Peyer's patch (tissue), 4 donors: Measurements from ENCODE around the gene BEST4.

ENCODE experiments used
- POLR2A ChIP-seq, 2 donors: fragments of 450-650 bp; IDR thresholded peaks; one replicate each; pipeline ENCODE4 v1.5.1; 2017; ENCODE audit warnings: antibody characterized with exemption in 2 of 2, mild to moderate bottlenecking in 2 of 2, moderate library complexity in 2 of 2
- TF ChIP-seq, protein P1 (sequence below), 6 experiments: fragments of 450-650 bp in 4 of 6; fragments of 200-600 bp in 2 of 6; sonication (generic) in 1 of 6; IDR thresholded peaks; one replicate each; pipeline ENCODE4 v1.5.1; 2017 to 2019; ENCODE audit warnings: antibody characterized with exemption in 6 of 6, mild to moderate bottlenecking in 3 of 6, moderate library complexity in 1 of 6

DNA sequence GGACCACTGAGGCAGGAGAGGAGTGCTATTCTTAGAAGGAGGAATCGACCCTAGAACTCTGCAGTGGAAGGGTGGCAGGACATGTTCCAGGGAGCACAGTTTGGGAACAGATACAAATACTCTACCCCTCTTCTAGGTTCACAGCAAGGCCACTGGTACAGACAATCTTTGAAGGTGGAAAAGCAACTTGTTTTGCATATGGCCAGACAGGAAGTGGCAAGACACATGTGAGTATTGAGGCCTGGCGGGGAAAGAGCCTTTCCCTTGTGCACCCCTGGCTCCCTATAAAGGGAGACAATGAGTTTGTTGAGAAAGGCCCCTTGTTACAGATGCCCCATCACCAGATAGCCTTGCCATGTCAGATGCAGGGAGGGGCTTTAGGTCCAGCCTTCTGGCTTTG is 30.6 kb downstream of the BEST4 start:
- TF ChIP-seq, protein P1, sequence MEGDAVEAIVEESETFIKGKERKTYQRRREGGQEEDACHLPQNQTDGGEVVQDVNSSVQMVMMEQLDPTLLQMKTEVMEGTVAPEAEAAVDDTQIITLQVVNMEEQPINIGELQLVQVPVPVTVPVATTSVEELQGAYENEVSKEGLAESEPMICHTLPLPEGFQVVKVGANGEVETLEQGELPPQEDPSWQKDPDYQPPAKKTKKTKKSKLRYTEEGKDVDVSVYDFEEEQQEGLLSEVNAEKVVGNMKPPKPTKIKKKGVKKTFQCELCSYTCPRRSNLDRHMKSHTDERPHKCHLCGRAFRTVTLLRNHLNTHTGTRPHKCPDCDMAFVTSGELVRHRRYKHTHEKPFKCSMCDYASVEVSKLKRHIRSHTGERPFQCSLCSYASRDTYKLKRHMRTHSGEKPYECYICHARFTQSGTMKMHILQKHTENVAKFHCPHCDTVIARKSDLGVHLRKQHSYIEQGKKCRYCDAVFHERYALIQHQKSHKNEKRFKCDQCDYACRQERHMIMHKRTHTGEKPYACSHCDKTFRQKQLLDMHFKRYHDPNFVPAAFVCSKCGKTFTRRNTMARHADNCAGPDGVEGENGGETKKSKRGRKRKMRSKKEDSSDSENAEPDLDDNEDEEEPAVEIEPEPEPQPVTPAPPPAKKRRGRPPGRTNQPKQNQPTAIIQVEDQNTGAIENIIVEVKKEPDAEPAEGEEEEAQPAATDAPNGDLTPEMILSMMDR (IDR thresholded peaks at IDR 0.05) = no peak
- TF ChIP-seq POLR2A (IDR thresholded peaks at IDR 0.05) = no peak
